Glomerular visceral epithelial cell (primary cell): ENCODE measurements around the gene C2orf81.
"Not testable (repeated sequence)": the region's sequence is repeated elsewhere in the genome, so short reads cannot be mapped to it uniquely, and the experiment has no call there.

ENCODE experiments used
- DNase-seq: peaks from one replicate; pipeline ENCODE4 v3.0.0-alpha.2; 2016; ENCODE audit errors: extremely low spot score

C2orf81 gene

GRCh38 chr2:74423231-74424095 lies 2.0 kb upstream of the C2orf81 start:
- no peak for DNase-seq

- not testable (repeated sequence) for DNase-seq
Observed at GRCh38 chr2:74420443-74421103, 846 bp downstream of the C2orf81 start.

- no peak for DNase-seq
Observed at GRCh38 chr2:74420006-74420405, 1.4 kb downstream of the C2orf81 start.

GRCh38 chr2:74419345-74419744 lies 2.1 kb downstream of the C2orf81 start:
- DNase-seq, result no peak

GRCh38 chr2:74418312-74418711 lies 3.1 kb downstream of the C2orf81 start:
- no peak for DNase-seq

GRCh38 chr2:74417763-74418162 lies 3.7 kb downstream of the C2orf81 start:
- DNase-seq, result no peak

- DNase-seq, result no peak
Observed at GRCh38 chr2:74417197-74417596, 4.2 kb downstream of the C2orf81 start.

- no peak for DNase-seq
Observed at GRCh38 chr2:74416778-74417177, 4.6 kb downstream of the C2orf81 start.

GRCh38 chr2:74415762-74416395 lies 5.5 kb downstream of the C2orf81 start:
- no peak for DNase-seq

- no peak for DNase-seq
Observed at GRCh38 chr2:74414881-74415761, 6.3 kb downstream of the C2orf81 start.

- no peak for DNase-seq
Observed at GRCh38 chr2:74414441-74414840, 7.0 kb downstream of the C2orf81 start.

GRCh38 chr2:74413001-74413698 lies 8.3 kb downstream of the C2orf81 start:
- no peak for DNase-seq

- no peak for DNase-seq
Observed at GRCh38 chr2:74407682-74408081, 13.7 kb downstream of the C2orf81 start.

GRCh38 chr2:74406035-74406434 lies 15.4 kb downstream of the C2orf81 start:
- DNase-seq, result peak; percentile 66

- no peak for DNase-seq
Observed at GRCh38 chr2:74401891-74402290, 19.5 kb downstream of the C2orf81 start.

GRCh38 chr2:74399785-74400184 lies 21.6 kb downstream of the C2orf81 start:
- peak; percentile 21 for DNase-seq

- no peak for DNase-seq
Observed at GRCh38 chr2:74396149-74396548, 25.3 kb downstream of the C2orf81 start.

- no peak for DNase-seq
Observed at GRCh38 chr2:74393525-74393924, 27.9 kb downstream of the C2orf81 start.

GRCh38 chr2:74392449-74392743 lies 29.0 kb downstream of the C2orf81 start:
- no peak for DNase-seq

- DNase-seq, result peak; percentile 89
Observed at GRCh38 chr2:74391580-74392448, 29.6 kb downstream of the C2orf81 start.
